GM19043 (cell line): ENCODE data around the gene SLAMF7.

ENCODE experiments used
- ATAC-seq: cut with Tn5 transposase; IDR thresholded peaks from one replicate; pipeline ENCODE4 v1.9.1; 2021; ENCODE audit warnings: low read depth; ENCODE audit not compliant: unreplicated experiment

SLAMF7 gene

DNA sequence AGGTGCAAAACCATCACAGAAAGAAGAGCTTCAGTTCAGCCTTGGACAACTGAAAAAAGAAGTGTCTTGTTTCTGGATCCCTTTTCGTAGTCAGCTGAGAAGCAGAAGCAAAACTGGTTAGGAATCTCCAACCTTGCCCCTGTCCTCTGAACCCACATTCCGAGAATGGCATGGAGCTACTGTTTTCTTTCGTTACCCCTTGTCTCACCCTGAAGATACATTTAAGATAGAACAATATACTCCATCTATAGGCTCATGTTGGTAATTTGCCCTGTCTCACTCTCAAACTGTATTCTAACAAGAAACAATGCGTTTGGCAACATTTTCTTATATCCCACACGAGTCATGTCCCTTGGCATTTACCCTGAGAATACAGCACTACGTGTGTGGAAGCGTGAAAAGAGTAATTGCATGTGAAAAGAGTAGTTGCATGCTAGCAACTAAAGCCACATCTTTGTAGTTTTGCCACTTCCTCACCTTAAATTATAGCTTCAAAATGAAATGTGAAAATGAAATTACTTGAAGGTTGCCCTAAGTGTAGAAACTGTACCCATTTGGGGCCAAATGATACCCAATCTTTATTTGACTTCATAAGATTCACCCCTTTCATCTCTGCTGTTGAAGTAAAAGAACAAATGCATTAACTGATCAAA is 5.3 kb downstream of the SLAMF7 start:
- peak; percentile 43 for ATAC-seq

GRCh38 chr1:160744852-160745520 is 5.9 kb downstream of the SLAMF7 start:
- ATAC-seq: no peak

- no peak for ATAC-seq
Measured at GRCh38 chr1:160745551-160745950, 6.5 kb downstream of the SLAMF7 start.

DNA sequence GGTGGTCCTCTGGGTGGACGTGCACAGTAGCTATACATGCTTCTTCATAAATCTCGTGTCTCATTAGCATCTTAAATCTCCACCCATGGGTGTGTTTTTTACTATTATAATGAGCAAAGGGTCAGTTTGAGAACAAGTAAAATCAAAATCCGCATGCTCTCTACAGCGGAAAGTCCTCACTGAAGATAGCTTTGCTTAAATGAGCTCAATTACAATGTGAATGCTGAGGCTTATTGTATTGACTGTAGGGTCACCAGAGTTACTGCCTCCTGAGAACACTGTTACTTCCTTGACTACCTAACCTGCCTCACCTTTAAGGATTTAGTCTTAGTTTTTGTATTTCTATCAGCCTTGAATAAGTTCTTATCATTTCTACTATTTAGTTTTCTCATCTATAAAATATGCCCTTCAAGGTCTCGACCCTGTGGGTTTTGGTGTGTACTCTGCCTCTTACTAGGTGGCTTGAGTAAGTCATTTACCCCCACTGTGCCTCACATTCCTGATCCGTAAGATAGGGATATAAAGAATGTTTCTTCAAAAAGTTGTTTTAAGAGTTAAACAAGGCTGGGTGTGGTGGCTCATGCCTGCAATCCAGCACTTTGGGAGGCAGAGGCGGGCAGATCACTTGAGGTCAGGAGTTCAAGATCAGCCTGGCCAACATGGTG is 7.9 kb downstream of the SLAMF7 start:
- no peak for ATAC-seq

GRCh38 chr1:160747717-160748116 is 8.7 kb downstream of the SLAMF7 start:
- no peak for ATAC-seq

GRCh38 chr1:160748181-160748877 is 9.3 kb downstream of the SLAMF7 start:
- ATAC-seq: no peak

DNA sequence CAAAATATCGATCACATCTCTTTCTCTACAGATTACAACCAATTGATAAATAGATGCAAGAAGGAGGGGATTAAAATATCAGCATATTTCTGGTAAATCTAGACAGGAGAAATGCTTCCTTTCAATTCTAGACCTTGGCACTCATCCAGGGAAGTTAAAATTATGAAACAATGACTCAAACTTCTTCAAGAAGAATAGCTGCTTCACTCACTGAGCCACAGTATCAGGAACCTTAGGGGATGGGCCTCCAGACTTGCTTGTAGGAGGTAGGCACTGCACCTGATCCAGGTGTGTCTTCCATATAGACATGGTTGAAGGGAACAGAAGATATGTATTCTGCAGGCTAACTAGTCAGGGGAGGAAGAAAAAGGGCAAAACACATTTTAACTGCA is 9.8 kb downstream of the SLAMF7 start:
- ATAC-seq: no peak

- ATAC-seq: no peak
Measured at GRCh38 chr1:160750608-160751007, 11.6 kb downstream of the SLAMF7 start.

- ATAC-seq: no peak
Measured at GRCh38 chr1:160752406-160752805, 13.4 kb downstream of the SLAMF7 start.

GRCh38 chr1:160752924-160753323 is 13.9 kb downstream of the SLAMF7 start:
- ATAC-seq: no peak

GRCh38 chr1:160753594-160753993 is 14.5 kb downstream of the SLAMF7 start:
- no peak for ATAC-seq

DNA sequence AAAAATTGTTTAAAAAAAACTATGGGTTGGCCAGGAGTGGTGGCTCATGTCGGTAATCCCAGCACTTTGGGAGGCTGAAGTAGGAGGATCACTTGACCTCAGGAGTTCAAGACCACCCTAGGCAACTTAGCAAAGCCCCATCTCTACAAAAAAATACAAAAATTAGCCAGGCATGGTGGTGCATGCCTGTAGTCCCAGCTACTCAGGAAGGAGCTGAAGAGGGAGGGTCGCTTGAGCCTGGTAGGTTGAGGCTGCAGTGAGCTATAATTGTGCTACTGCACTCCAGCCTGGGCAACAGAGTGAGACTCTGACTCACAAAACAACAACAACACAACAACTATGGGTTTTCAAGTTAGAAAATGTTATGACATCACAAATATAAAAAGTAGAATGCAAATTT is 16.4 kb downstream of the SLAMF7 start:
- ATAC-seq: no peak

DNA sequence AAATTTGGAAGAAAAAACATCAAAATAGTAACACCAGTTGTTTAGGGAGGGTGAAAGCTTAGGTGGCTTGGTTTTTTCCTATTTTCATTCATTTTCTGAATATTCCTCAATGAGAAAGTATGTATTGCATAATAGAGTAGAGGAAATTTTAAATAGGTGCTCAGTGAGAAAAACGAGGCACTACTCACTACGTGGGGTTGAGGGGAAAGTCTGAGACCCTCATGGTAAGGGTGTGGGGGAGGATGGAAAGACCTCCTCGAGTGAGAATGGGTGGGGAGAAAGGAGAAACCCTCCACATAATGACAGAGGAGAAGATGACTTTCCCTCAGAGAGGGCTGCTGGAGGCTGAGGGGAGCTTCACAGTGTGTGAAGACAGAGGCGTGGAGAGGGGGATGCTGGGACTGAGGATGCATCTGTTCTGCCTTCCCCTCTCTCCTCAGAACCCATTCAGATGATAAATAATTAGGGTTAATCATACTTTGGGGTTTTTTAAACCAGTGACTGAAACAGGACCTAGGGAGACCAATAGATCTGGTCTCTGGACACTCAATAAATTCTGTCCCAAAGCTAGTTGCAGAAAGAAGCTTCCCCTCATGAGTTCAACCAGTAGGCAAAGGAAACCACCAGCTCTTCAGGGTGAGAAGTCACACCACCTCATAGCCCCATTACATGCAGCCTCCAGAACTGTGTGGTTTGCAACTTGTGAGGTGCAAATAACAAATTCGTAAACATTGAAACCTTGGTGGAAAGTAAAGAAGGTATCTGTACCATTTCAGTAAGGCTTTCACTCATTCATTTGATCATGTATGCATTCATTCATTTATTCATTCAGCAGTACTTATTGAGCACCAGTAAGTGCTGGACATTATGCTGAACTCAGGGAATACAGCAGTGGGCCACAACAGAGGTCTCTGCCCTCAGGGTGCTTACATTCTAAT is 17.1 kb downstream of the SLAMF7 start:
- peak; percentile 62 for ATAC-seq

GRCh38 chr1:160756849-160757201 is 17.8 kb downstream of the SLAMF7 start:
- peak; percentile 15 for ATAC-seq

DNA sequence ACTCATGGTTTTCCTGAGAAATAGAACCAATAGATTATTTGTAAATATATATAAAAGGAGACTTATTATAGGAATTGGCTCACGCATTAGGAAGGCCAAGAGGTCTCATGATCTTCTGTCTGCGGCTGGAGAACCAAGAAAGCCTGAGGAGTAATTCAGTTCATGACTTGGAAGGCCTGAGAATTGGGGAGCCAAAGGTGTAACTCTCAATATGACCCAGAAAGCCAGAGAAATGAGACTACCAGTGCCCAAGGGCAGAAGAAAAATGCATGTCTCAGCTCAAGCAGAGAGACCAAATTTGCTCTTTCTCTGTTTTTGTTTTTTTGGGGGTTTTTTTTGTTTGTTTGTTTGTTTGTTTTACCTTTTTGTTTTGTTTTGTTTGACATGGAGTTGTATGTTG is 19.5 kb downstream of the SLAMF7 start:
- no peak for ATAC-seq

DNA sequence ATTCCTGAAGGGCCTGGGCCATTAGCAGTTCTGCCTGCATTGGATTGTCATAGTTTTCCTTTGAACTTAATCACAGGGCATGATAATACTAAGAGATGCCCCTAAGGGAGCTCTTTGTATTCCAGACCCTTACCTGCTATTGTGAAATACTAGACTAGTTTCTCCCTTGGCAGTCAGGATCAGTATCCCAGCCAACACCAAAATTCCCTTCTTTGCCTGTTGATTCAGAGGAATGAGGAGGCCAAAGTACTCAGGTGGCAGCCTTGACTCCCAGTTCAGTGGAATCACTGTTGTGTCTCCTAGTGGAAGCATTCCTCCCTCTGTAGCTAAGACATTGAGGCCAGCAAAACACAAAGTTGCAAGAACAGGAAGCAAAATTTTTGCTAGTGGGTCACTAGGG is 20.7 kb downstream of the SLAMF7 start:
- no peak for ATAC-seq

- ATAC-seq: no peak
Measured at GRCh38 chr1:160761046-160761445, 22.0 kb downstream of the SLAMF7 start.

DNA sequence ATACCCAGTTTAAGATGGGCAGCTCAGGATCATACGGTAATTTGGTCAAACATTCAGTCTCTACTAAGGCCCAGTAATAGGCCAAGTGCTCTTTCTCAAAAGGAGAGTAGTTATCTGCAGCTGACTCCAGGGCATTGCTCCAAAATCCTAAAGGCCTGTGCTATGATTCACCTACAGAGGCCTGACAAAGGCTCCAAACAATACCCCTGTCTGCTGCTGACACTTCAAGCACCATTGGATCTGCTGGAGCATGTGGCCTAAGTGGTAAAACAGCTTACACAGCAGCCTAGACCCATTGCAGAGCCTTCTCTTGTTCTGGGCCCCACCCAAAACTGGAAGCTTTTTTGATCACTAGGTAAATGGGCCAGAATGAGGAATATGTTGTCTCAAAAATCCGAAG is 22.8 kb downstream of the SLAMF7 start:
- ATAC-seq: no peak

DNA sequence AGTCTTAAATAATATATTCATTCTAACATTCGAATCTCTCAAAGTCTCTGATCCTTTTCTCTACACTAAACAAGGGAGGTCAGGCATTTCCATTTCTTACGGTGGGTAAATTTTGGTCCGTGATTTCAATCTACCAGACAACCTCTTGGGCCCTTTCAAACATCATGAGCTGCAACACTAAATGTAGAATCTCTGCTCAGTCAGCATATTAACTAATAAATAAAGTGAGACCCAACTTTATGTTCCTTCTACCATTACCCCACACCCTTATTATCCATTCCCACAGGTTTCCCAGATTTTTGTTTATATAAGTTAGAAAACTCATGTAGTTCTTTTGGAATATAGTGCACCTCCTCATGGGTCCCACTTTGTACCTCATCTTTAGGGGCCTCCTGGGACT is 24.9 kb downstream of the SLAMF7 start:
- no peak for ATAC-seq
